ENCODE results near the gene SOWAHC. TPM values are rescaled to one million over a fixed set of nuclear protein-coding genes. Genes with fewer than 3 reads are reported as not detected.
A peak's percentile ranks its signal among the peaks of the same experiment; 100 is the strongest.
"Not testable (repeated sequence)": the region's sequence is repeated elsewhere in the genome, so short reads cannot be mapped to it uniquely, and the experiment has no call there.

SOWAHC gene
- 10.0 and 15.2 TPM in 2 replicates for total RNA-seq (2014; rRNA removed; shearing (Covaris generic); ENCODE audit: low replicate concordance)

- peak; percentile 99 for DNase-seq
- H3K36me3 ChIP-seq: peaks cover 12% of the 10 kb centered on the region
These were observed at the start of gene SOWAHC, which contains the start of gene SEPTIN10 for GRCh38 chr2:109613922-109614714. SOWAHC (plus strand) TSS chr2:109614364; CDS start chr2:109614490, 126 bp downstream. SEPTIN10 (minus strand) TSS chr2:109613966; CDS start chr2:109613827, 139 bp downstream.

GRCh38 chr2:109575373-109575772, 38.8 kb upstream of the SOWAHC start:
- no peak overlapping the region for H3K4me3 ChIP-seq
- no peaks in the 10 kb centered on the region for H3K9me3 ChIP-seq

More at GRCh38 chr2:109613922-109614714, at the start of gene SOWAHC, which contains the start of gene SEPTIN10:
- Histone ChIP-seq H3K27me3 (no peaks in the 10 kb centered on the region), H3K4me3 (peak within 1 kb of the TSS; percentile 83), H3K9me3 (no peaks in the 10 kb centered on the region)

GRCh38 chr2:109577630-109578029, 36.5 kb upstream of the SOWAHC start:
- peaks cover 11% of the 10 kb centered on the region for H3K36me3 ChIP-seq
- H3K4me3 ChIP-seq, DNase-seq, H3K27me3 ChIP-seq, H3K9me3 ChIP-seq: not testable (repeated sequence)

More at GRCh38 chr2:109575373-109575772, 38.8 kb upstream of the SOWAHC start:
- DNase-seq: no peak
- Histone ChIP-seq H3K36me3 (peaks cover 11% of the 10 kb centered on the region), H3K27me3 (no peaks in the 10 kb centered on the region)

GRCh38 chr2:109582928-109583895, 31.0 kb upstream of the SOWAHC start:
- Histone ChIP-seq H3K36me3 (peaks cover 17% of the 10 kb centered on the region), H3K27me3 (no peaks in the 10 kb centered on the region)

GRCh38 chr2:109586687-109587086, 27.5 kb upstream of the SOWAHC start:
- DNase-seq: no peak
- Histone ChIP-seq H3K36me3 (peaks cover 17% of the 10 kb centered on the region), H3K4me3 (no peak overlapping the region), H3K27me3 (no peaks in the 10 kb centered on the region), H3K9me3 (no peaks in the 10 kb centered on the region)

More at GRCh38 chr2:109582928-109583895, 31.0 kb upstream of the SOWAHC start:
- Histone ChIP-seq H3K9me3 (no peaks in the 10 kb centered on the region), H3K4me3 (no peak overlapping the region)
- DNase-seq: no peak

- DNase-seq: no peak
- H3K4me3 ChIP-seq: no peak overlapping the region
- no peaks in the 10 kb centered on the region for H3K27me3 ChIP-seq
- no peaks in the 10 kb centered on the region for H3K36me3 ChIP-seq
- H3K9me3 ChIP-seq: no peaks in the 10 kb centered on the region
These were observed 23.0 kb upstream of the SOWAHC start for GRCh38 chr2:109591206-109591605.

- Histone ChIP-seq H3K9me3 (no peaks in the 10 kb centered on the region), H3K4me3 (no peak overlapping the region)
- no peak for DNase-seq
These were observed 21.3 kb upstream of the SOWAHC start for GRCh38 chr2:109592905-109593304.

GRCh38 chr2:109594246-109594885, 19.8 kb upstream of the SOWAHC start:
- Histone ChIP-seq H3K27me3 (no peaks in the 10 kb centered on the region), H3K36me3 (no peaks in the 10 kb centered on the region), H3K4me3 (no peak overlapping the region), H3K9me3 (no peaks in the 10 kb centered on the region)
- no peak for DNase-seq

More at GRCh38 chr2:109592905-109593304, 21.3 kb upstream of the SOWAHC start:
- no peaks in the 10 kb centered on the region for H3K36me3 ChIP-seq
- H3K27me3 ChIP-seq: no peaks in the 10 kb centered on the region

GRCh38 chr2:109595644-109596043, 18.5 kb upstream of the SOWAHC start:
- H3K4me3 ChIP-seq: no peak overlapping the region
- no peaks in the 10 kb centered on the region for H3K36me3 ChIP-seq
- DNase-seq: no peak
- H3K27me3 ChIP-seq: no peaks in the 10 kb centered on the region
- no peaks in the 10 kb centered on the region for H3K9me3 ChIP-seq

GRCh38 chr2:109597283-109597682, 16.9 kb upstream of the SOWAHC start:
- DNase-seq: no peak
- H3K27me3 ChIP-seq: no peaks in the 10 kb centered on the region
- no peaks in the 10 kb centered on the region; the same call in 1 of the 2 replicates for H3K36me3 ChIP-seq
- no peak overlapping the region for H3K4me3 ChIP-seq
- no peaks in the 10 kb centered on the region for H3K9me3 ChIP-seq

GRCh38 chr2:109601783-109602182, 12.4 kb upstream of the SOWAHC start:
- no peak for DNase-seq

GRCh38 chr2:109602617-109603188, 11.5 kb upstream of the SOWAHC start:
- no peaks in the 10 kb centered on the region; the same call in 1 of the 2 replicates for H3K36me3 ChIP-seq
- H3K4me3 ChIP-seq: no peak overlapping the region
- H3K9me3 ChIP-seq: no peaks in the 10 kb centered on the region
- DNase-seq: no peak
- H3K27me3 ChIP-seq: no peaks in the 10 kb centered on the region

More at GRCh38 chr2:109601783-109602182, 12.4 kb upstream of the SOWAHC start:
- Histone ChIP-seq H3K27me3 (no peaks in the 10 kb centered on the region), H3K36me3 (no peaks in the 10 kb centered on the region; the same call in 1 of the 2 replicates), H3K4me3 (no peak overlapping the region), H3K9me3 (no peaks in the 10 kb centered on the region)

GRCh38 chr2:109604597-109604996, 9.6 kb upstream of the SOWAHC start:
- Histone ChIP-seq H3K27me3 (no peaks in the 10 kb centered on the region), H3K9me3 (no peaks in the 10 kb centered on the region), H3K4me3 (no peak overlapping the region), H3K36me3 (no peaks in the 10 kb centered on the region; the same call in none of the 2 replicates)
- peak; percentile 13 for DNase-seq

- H3K27me3 ChIP-seq: no peaks in the 10 kb centered on the region
- no peaks in the 10 kb centered on the region for H3K9me3 ChIP-seq
- DNase-seq: no peak
- peaks cover 3% of the 10 kb centered on the region for H3K36me3 ChIP-seq
- no peak overlapping the region for H3K4me3 ChIP-seq
These were observed 6.4 kb upstream of the SOWAHC start for GRCh38 chr2:109607766-109608165.

GRCh38 chr2:109609352-109610024, 4.7 kb upstream of the SOWAHC start:
- Histone ChIP-seq H3K9me3 (no peaks in the 10 kb centered on the region), H3K4me3 (no peak overlapping the region), H3K36me3 (peaks cover 3% of the 10 kb centered on the region), H3K27me3 (no peaks in the 10 kb centered on the region)
- DNase-seq: no peak

Measured in MG63 (cell line).